ENCODE results near the gene STAT3.

DNA sequence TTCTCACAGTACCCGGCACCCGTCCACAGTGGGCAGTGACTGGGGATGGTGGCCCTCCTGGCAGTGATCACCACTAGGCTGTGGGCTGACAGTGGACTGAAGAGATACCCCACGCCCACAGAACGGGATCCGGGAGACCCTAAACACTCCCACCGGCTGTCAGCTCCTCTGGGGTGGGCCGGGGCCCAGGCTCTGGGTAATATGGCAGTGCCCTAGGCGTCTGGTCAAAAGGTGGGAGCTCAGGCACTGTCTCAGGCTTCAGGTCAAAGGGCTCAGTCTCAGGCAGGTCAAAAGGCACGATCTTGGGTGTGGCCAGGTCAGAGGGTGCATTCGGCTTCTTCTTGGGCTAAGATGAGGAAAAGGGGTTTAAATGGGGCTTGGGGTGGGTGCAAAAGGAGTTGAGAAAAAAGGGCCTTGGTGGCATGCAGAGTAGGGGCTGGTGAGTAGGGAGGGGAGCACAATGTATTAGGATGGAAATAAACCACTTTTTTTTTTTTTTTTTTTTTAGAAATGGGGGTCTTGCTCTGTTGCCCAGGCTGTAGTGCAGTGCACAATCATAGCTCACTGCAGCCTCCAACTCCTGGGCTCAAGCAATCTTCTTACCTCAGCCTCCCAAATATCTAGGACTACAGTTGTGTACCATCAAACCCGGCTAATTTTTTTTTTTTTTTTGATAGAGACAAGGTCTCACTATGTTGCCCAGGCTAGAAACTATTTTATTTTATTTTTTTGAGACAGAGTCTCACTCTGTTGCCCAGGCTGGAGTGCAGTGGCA, 23.9 kb upstream of the STAT3 start:
- no peak for TF ChIP-seq EP300 (IDR thresholded peaks at IDR 0.05; ENCODE audit: borderline replicate concordance in 1 of 2, low read depth in 1 of 2, low read length in 1 of 2)
- TF ChIP-seq, protein P1, sequence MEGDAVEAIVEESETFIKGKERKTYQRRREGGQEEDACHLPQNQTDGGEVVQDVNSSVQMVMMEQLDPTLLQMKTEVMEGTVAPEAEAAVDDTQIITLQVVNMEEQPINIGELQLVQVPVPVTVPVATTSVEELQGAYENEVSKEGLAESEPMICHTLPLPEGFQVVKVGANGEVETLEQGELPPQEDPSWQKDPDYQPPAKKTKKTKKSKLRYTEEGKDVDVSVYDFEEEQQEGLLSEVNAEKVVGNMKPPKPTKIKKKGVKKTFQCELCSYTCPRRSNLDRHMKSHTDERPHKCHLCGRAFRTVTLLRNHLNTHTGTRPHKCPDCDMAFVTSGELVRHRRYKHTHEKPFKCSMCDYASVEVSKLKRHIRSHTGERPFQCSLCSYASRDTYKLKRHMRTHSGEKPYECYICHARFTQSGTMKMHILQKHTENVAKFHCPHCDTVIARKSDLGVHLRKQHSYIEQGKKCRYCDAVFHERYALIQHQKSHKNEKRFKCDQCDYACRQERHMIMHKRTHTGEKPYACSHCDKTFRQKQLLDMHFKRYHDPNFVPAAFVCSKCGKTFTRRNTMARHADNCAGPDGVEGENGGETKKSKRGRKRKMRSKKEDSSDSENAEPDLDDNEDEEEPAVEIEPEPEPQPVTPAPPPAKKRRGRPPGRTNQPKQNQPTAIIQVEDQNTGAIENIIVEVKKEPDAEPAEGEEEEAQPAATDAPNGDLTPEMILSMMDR (IDR thresholded peaks at IDR 0.05): no peak
